Activated naive CD4-positive, alpha-beta T cell treated with Interleukin-2 at 50 U/mL for 16 hours (primary cell): ENCODE data around the gene RAD51B.
"Not testable (repeated sequence)": the region's sequence is repeated elsewhere in the genome, so short reads cannot be mapped to it uniquely, and the experiment has no call there.

ENCODE experiments used
- DNase-seq: peaks from one replicate; pipeline ENCODE4 v3.0.0-alpha.2; 2020

Gene RAD51B

DNA sequence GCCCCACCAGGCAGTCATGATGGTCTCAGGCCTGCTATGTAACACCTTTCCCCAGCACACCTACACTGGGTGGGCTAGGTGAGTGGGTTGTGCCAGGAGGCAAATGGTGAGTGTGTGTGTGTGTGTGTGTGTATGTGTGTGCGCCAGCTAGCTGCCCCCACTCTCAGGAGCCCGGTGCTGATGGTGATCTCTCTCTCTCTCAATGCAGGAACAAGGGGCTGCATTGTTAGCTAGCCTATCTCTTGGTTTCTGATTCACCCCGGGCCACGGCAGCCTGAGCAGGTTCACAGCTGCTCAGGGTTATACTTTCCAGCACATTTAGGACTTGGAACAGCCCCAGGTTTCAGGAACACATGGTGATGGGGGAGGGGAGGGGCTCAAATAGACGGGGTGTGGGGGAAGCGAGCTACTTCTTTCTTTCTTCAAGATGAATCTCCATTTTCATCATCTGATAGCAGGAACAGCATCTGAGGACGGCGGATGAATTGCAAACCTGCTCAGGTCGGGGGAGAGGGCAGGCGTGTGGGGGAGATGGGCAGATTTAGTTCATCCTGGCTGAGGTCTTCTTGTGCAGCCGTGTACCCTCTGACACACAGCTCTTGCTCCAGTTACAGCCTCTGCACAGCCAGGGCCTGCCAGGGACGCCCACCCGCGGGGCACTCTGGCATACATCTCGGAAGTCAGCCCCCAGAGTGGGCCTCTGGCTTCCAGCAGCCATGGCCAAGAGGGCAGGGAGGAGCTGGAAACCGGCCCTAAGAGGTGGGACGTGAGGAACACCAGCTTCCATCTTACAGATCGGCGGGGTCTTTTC is 835.6 kb downstream of the RAD51B start:
- DNase-seq = no peak

DNA sequence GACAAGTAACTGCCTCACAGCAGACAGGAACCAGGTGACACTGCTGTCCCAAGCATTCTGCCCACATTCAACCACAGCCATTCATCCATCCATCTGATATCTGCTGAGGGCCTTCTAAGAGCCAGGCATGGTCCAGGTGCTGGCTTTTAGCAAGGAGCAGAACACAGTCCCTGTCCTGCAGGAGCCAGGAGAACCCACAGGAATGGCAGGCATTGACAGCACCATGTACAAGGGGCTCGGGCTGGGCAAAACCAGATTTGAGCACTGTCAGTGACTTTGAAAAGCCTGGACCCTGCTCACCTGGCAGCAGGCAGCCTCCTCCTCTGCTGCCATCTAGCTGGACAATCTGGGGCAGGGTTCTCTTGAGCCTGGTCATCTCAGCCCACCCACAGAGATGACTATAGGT is 836.3 kb downstream of the RAD51B start:
- DNase-seq = no peak

- no peak for DNase-seq
Observed at GRCh38 chr14:68656452-68656851, 836.9 kb downstream of the RAD51B start.

- DNase-seq = no peak
Observed at GRCh38 chr14:68657300-68658028, 837.9 kb downstream of the RAD51B start.

DNA sequence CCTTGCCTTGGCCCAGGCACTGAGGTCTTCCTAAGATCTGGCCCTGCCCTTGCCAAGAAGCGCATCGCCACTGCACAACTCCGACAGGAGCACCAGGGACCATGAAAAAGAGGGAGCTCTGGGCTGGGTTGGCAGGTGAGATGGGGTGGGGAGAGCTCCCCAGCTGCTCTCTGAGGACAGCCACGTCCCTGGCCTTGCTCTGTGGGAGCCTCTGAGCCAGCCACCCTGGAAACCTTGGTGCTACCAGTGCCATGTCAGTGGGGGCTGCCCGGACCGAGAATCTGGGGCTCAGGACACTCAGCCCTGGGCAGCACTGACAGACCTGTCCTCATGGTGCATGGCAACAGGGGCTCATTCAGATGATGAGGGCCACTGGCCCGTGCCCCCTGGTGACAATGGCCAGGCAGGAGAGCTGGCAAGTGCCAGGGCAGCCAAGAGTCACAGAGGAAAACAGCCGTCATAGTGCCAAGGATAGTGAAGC is 838.5 kb downstream of the RAD51B start:
- no peak for DNase-seq

DNA sequence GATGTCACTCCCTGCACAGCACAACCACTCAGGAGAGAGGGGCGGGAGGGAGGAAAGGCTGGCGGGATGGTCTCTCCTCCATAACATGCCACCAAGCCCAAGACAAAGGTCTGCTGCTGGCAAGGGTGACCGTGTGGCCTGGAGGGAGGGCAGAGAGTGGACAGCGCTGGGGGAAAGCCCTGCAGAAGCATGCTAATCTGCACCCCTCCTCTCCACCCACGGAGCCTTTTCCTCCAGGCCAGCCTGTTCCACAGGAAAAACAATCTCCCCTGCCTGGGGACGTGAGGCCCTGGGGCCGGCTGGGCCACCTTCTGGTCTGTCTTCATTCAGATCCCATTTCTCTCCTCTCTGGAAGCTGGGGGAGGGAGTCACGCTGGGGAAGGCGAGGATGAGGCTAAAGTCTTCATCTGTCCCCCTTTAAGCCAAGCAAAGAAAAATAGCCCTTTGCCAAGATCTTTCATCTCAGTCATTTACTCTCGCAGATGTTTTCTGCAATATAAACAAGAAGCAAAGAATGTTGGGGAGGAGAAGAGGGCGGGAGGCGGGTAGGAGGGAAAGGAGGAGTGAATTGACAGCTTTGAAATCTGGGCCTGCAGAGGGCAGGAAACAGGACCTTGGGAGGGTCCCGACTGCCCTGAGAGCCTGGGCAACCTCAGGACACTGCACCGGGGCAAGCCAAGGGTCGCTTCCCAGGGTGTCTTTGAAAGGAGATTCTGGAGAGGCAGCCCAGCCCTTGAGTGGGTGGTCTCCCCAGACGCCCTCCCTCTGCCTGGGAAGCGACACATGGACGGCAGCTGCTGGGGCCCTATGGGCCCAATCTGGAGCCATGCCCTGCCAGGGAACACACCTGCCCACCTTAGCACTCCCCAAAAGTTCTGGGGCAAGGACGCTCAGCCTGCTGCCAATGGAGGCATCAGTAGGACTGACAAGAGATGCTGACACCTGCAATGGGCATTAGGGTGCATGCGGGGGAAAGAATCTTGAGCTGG is 839.7 kb downstream of the RAD51B start:
- DNase-seq = no peak

- no peak for DNase-seq
Observed at GRCh38 chr14:68660495-68660894, 840.9 kb downstream of the RAD51B start.

- DNase-seq = no peak
Observed at GRCh38 chr14:68661226-68662225, 841.9 kb downstream of the RAD51B start.

DNA sequence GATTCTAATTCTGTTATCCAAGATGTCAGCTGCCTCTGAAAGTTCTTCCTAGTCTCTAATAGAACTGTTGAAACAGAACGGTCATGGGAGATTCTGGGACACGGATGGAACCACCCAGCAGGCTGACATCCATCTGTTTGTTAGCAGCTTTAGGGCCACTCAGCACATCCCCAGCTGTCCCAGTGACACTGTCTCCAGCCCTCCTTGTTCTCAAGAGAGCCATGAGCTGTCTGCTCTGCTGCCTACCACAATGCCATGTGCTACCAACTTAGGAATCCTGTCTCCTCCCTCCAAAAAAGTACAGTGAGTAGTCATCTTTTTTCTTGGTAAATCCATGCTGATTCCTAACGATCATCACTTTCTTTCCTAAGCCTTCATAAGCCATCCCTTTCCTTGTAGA is 842.8 kb downstream of the RAD51B start:
- DNase-seq = no peak

- not testable (repeated sequence) for DNase-seq
Observed at GRCh38 chr14:68662826-68663225, 843.2 kb downstream of the RAD51B start.

DNA sequence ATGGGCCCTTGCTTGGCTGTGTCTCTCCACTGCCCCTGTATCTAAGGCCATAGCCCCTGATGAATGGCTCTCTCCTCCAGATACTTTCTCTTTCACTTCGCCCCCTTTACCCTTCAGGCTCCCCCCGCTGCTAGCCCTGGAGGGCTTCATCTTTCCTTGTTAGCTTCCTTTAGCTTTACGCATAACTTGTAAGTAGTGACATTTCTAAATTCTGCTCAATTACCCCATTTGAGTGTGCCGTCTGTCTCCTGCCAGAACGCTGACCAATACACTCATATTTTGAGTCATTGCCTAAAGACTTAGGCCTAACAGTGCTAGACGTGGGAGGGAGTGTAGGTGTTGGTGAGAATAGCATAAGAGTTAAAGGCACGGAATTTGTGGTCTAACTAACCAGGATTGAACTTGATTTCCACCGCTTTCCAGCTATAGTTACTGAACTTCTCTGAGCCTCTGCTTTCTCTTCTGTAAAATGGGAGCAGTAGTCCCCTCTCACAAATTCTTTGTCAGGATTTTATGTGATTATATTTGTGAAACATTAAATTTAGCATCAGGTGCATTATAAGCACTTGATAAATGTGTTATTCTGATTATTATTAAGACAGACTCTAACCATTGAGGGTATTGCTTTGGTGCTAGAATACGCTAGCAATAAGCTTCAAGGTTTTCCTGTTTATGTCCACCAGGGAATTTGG is 844.0 kb downstream of the RAD51B start:
- DNase-seq = peak; percentile 68

DNA sequence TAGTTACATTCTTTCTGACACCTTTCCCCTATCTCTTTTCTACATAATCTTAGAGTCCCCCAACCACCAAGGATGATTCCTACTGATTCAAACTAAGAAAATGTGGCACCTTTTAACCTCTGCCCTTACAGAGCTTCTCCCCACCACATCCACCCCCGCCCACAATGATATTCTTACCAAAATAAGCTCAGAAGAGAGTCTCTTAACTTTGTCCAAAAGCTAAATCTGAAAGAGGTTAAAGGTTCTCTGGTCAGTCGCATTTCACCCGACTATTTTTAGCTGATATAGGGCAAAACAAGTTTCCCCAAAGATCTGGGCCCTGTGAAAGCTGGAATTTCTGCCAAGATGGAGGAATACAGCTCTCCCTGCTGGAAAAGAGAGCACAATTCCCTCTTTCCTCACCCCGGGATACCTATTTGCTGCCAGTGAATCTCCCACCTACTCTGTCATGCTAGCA is 844.7 kb downstream of the RAD51B start:
- DNase-seq = peak; percentile 48

DNA sequence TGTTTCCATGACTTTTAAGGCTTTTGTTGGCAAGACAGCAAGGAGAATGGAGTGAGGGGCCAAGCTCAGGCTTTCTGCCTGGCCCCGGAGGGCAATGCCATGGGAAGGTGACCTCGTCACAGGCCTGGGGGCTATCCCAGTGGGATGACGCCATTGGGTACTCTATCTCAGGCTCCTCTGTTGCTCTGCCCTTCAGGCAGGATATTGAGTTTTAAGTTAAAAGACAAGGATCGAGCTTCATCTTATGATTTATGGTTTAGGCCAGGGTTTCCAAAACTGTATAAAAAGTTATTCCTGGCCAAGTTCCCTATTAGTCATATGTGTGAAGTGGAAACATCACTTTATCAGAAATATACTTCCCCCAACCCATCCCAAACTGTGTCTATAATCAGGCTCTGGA is 845.6 kb downstream of the RAD51B start:
- DNase-seq = no peak

DNA sequence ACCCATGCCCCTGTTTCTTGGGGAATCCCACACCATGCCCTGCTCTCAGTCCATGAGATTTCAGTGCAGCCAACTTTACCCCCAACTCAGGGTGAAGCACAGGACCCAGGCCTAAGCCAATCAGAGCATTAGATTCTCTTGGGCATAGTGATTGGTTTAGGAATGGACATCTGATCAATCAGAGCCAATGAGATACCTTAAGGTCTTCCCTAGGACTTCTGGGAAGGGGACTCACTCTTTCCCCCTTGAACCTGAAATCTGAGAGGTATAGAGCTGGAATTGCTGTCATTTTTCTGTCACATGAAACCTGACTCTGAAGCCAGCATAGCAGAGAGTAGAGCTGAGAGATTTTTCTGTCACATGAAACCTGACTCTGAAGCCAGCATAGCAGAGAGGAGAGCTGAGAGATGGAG is 846.2 kb downstream of the RAD51B start:
- DNase-seq = no peak

GRCh38 chr14:68666236-68666635 is 846.7 kb downstream of the RAD51B start:
- no peak for DNase-seq

DNA sequence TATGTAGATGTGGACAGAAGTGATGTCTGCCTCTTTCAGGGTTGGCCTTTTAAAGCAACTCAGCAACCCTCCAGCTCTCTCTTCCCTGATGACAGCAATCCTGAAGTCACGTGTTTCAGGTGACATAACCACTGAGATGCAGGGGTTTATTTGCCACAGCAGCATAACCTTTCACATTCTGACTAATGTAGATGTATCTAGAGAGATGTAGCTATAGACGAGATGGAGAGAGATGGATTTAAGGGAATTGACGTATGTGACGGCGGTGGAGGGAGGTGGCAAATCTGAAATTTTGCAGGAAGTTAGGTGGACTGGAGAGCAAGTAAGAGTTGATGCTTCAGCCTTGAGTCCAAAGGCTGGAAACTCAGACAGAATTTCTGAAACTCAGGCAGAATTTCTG is 847.3 kb downstream of the RAD51B start:
- no peak for DNase-seq

DNA sequence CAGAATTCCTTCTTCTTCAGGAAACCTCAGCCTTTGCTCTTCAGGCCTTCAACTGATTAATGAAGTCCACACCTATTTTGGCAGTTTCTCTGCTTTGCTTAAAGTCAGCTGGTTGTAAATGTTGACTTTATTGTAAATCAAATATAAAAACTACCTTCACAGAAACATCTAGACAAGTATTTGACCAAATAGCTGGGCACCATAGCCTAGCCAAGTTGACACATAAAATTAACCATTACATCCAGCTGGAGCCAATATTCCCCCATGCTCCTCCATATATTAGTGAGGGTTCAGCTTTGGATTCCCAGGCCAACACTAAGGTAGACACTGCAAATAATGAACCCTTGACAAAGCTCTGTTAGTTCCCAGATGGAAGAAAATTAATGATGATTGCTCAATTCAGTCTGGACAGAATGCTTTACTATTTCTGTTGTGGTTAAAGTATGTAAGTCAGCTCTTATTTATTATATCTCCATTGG is 847.8 kb downstream of the RAD51B start:
- DNase-seq = no peak

DNA sequence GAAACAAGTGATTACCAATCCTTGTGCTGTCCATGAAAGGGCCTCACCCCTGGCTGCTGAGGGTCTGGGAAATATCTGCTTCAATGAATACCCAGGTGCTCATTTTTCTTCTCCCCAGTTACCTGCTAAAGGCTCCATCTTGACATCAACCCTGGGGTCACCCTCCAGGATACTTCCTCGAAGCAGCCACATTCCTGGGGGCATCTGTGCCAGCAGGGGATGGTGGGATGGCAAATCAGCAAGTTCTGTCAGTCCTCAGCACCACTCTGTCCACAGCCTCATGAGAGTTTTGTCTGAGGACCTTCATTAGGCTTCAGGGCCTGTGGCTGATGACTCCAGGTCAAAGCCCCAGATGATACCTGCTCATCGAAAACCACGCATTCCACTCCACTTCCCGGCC is 848.4 kb downstream of the RAD51B start:
- no peak for DNase-seq

GRCh38 chr14:68668531-68668930 is 849.0 kb downstream of the RAD51B start:
- DNase-seq = no peak

DNA sequence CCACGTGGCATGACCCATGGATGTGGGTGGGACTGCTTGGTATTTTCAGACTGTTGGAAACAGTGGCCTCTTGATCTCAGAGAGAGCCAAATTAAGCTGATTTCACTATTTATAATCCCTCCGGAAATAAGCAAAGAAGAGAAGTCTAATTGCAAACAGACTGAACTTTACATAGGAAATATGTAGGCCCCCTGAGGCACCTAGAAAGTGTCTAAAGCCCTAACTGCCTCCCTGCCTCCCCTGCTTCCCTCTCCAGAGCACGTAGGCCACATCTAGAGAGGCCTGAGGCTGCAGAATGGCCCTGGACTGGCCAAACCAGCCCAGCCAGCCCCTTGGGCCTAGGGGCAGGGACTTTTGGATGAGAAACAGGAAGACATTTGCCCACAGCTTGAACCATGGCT is 849.5 kb downstream of the RAD51B start:
- DNase-seq = no peak
